HEK293T (cell line): Measurements from ENCODE around the gene ARHGDIG.

Experiments used
- ARNT ChIP-seq: fragments of 450-650 bp; IDR thresholded peaks from 2 replicates; pipeline ENCODE4 v1.6.1; 2017; ENCODE audit warnings: mild to moderate bottlenecking
- CTBP1 ChIP-seq: fragments of 450-650 bp; IDR thresholded peaks from 2 replicates; pipeline ENCODE4 v1.6.1; 2016; ENCODE audit warnings: borderline replicate concordance
- ELF4 ChIP-seq: fragments of 450-650 bp; IDR thresholded peaks from 2 replicates; pipeline ENCODE4 v1.6.1; 2017; ENCODE audit warnings: antibody characterized with exemption
- FOXK2 ChIP-seq: fragments of 450-650 bp; IDR thresholded peaks from 2 replicates; pipeline ENCODE4 v1.6.1; 2016; ENCODE audit warnings: mild to moderate bottlenecking
- L3MBTL2 ChIP-seq: fragments of 450-650 bp; conservative IDR thresholded peaks from 2 replicates; pipeline ENCODE4 v1.6.1; 2016; ENCODE audit warnings: mild to moderate bottlenecking
- LEF1 ChIP-seq: fragments of 450-650 bp; IDR thresholded peaks from 2 replicates; pipeline ENCODE4 v1.6.1; 2017; ENCODE audit warnings: mild to moderate bottlenecking, borderline replicate concordance
- NFRKB ChIP-seq: fragments of 450-650 bp; IDR thresholded peaks from 2 replicates; pipeline ENCODE4 v1.6.1; 2016; ENCODE audit warnings: mild to moderate bottlenecking, moderate library complexity
- SP1 ChIP-seq: fragments of 450-650 bp; IDR thresholded peaks from 2 replicates; pipeline ENCODE4 v1.6.1; 2017
- SUZ12 ChIP-seq: fragments of 450-650 bp; IDR thresholded peaks from 2 replicates; pipeline ENCODE4 v1.6.1; 2016; ENCODE audit warnings: mild to moderate bottlenecking

DNA sequence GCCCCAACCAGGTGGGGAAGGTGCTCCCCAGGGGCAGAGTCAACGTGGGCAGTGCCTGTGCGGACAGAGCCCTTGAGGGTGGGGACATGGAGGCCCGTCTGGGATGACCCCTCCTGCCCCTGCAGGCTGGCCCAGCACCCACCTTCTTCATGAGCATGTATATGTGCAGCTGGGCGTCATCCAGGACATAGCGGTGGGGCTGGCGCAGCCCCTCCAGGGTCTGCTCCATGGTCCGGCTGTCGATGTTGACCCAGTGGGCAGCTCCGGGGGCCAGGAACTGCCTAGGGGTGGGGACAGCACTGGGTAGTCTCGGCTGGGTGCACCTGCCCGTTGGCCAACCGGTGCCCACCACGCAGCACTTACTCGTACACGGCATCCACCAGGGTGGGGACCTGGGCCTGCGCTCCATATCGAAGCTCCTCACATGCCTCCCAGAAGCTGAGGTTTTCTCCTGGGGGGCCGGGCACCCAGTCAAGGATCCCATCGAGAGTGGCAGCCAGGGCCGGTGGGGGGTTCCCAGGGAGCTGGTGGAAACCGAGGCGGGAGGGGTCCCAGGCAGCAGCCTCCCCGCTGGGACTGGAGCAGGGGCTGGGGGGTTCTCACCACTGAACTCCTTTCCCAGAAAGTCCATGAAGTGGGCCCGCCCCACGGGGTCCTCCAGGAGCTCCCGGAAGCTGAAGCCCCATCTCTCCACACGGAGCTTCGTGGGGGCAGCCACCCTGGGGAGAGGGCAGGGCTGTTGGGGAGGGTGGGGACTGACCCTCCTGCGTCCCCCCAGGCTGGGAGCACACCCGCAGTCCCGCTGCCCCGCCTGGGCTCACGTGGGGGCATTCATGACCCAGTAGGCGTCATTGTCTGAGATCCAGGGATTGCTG is 9.8 kb upstream of the ARHGDIG start:
- TF ChIP-seq FOXK2 (no peak), SP1 (no peak), L3MBTL2 (no peak), CTBP1 (no peak), ELF4 (no peak), ARNT (no peak), NFRKB (no peak), LEF1 (no peak), SUZ12 (no peak)
